GM18499 (cell line): ENCODE measurements around the gene PAK6.

Experiments
- ATAC-seq: cut with Tn5 transposase; IDR thresholded peaks from one replicate; pipeline ENCODE4 v1.9.1; 2021; ENCODE audit warnings: moderate number of reproducible peaks; ENCODE audit not compliant: insufficient read depth, unreplicated experiment

The PAK6 gene

GRCh38 chr15:40274350-40275274 lies 35.7 kb downstream of the PAK6 start:
- no peak for ATAC-seq

GRCh38 chr15:40275523-40275922 lies 36.7 kb downstream of the PAK6 start:
- no peak for ATAC-seq

GRCh38 chr15:40275954-40276353 lies 37.1 kb downstream of the PAK6 start:
- no peak for ATAC-seq

GRCh38 chr15:40276927-40277326 lies 38.1 kb downstream of the PAK6 start:
- no peak for ATAC-seq

GRCh38 chr15:40277471-40277870 lies 38.6 kb downstream of the PAK6 start:
- no peak for ATAC-seq

- no peak for ATAC-seq
Observed at GRCh38 chr15:40278026-40278425, 39.2 kb downstream of the PAK6 start.

- ATAC-seq, result no peak
Observed at GRCh38 chr15:40279437-40280141, 40.7 kb downstream of the PAK6 start.

- no peak for ATAC-seq
Observed at GRCh38 chr15:40280260-40281056, 41.6 kb downstream of the PAK6 start.

- ATAC-seq, result no peak
Observed at GRCh38 chr15:40281057-40281800, 42.4 kb downstream of the PAK6 start.

- no peak for ATAC-seq
Observed at GRCh38 chr15:40281801-40282146, 42.9 kb downstream of the PAK6 start.

- no peak for ATAC-seq
Observed at GRCh38 chr15:40282147-40282868, 43.4 kb downstream of the PAK6 start.

- ATAC-seq, result no peak
Observed at GRCh38 chr15:40282869-40283614, 44.2 kb downstream of the PAK6 start, which contains the start of gene ANKRD63. Gene ANKRD63 (minus strand): TSS chr15:40283064. CDS start chr15:40282586, 478 bp downstream.

- ATAC-seq, result no peak
Observed at GRCh38 chr15:40283615-40284300, 44.9 kb downstream of the PAK6 start.

GRCh38 chr15:40285151-40285550 lies 46.3 kb downstream of the PAK6 start:
- ATAC-seq, result no peak

GRCh38 chr15:40285554-40286011 lies 46.7 kb downstream of the PAK6 start:
- ATAC-seq, result no peak

- no peak for ATAC-seq
Observed at GRCh38 chr15:40286061-40286532, 47.2 kb downstream of the PAK6 start.

- no peak for ATAC-seq
Observed at GRCh38 chr15:40286794-40287193, 47.9 kb downstream of the PAK6 start.

GRCh38 chr15:40287505-40287904 lies 48.6 kb downstream of the PAK6 start:
- no peak for ATAC-seq
